Nephron (organoid): ENCODE measurements around the gene HNRNPR.

Experiments used
- H3K27ac Mint-ChIP-seq, 3 experiments: 2 replicates each; pipeline ENCODE4 v1.8.0; 2020; ENCODE audit warnings: mixed read lengths in 3 of 3, mild to moderate bottlenecking in 2 of 3, moderate library complexity in 1 of 3
- H3K27me3 Mint-ChIP-seq: 2 replicates; pipeline ENCODE4 v1.8.0; 2021; ENCODE audit warnings: low read depth, mild to moderate bottlenecking, moderate library complexity, mixed read lengths
- H3K36me3 Mint-ChIP-seq: 2 replicates; pipeline ENCODE4 v1.8.0; 2020; ENCODE audit warnings: low read depth, mixed read lengths
- H3K4me1 Mint-ChIP-seq: 2 replicates; pipeline ENCODE4 v1.8.0; 2020; ENCODE audit warnings: mixed read lengths
- H3K4me3 Mint-ChIP-seq, 3 experiments: 2 replicates each; pipeline ENCODE4 v1.8.0; 2020; ENCODE audit warnings: mild to moderate bottlenecking in 3 of 3, mixed read lengths in 3 of 3, moderate library complexity in 2 of 3
- H3K9me3 Mint-ChIP-seq: 2 replicates; pipeline ENCODE4 v1.8.0; 2020; ENCODE audit warnings: mixed read lengths
- TF ChIP-seq, protein P1 (sequence below), 3 experiments: fragments of 200-600 bp; sonication (generic); IDR thresholded peaks; one replicate each; pipeline ENCODE4 v1.5.0; 2021; ENCODE audit warnings: antibody characterized with exemption in 3 of 3; ENCODE audit not compliant: unreplicated experiment in 3 of 3

The HNRNPR gene

DNA sequence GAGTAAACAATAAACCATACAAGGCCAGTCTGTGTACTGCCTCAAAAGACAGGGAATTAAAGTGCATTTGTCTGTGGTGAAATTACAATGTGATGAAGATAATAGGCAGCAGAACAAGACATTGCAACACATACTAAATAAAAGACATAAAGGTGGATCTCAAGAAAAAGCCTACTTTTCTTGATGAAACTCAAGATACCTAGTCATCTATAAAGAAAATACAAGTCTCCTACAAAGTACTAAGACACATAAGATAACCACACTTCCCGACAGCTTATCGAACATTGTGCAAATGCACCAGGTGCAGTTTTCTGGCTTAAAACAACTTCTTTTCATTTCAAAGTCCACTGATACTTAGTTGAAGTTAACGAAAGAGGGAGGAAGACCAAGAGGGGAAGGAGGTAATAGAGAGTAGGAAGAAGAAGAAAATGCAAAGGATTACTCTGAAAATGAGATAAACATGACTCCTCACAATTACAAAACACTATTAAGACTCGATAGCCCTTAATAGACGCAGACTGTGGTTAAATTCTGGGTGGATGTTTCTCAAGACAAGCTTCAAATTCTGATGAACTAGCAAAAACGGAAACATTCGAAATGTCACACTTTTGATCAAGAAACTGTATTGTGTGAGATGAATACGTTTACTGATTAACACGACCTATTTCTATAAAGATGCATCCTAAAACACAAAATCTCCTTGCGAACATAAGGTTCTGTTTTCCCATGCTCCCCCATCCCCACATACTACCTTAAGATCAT, 2.0 kb downstream of the HNRNPR start:
- Mint-ChIP-seq H3K9me3 (no peaks in the 10 kb centered on the region), H3K4me3 (peak overlapping the region; percentile 84 to 94 (median 94)), H3K27ac (peak overlapping the region; percentile 44 to 99 (median 83)), H3K4me1 (peaks cover 57% of the 10 kb centered on the region), H3K36me3 (peaks cover 26% of the 10 kb centered on the region), H3K27me3 (no peaks in the 10 kb centered on the region)
- TF ChIP-seq, protein P1, sequence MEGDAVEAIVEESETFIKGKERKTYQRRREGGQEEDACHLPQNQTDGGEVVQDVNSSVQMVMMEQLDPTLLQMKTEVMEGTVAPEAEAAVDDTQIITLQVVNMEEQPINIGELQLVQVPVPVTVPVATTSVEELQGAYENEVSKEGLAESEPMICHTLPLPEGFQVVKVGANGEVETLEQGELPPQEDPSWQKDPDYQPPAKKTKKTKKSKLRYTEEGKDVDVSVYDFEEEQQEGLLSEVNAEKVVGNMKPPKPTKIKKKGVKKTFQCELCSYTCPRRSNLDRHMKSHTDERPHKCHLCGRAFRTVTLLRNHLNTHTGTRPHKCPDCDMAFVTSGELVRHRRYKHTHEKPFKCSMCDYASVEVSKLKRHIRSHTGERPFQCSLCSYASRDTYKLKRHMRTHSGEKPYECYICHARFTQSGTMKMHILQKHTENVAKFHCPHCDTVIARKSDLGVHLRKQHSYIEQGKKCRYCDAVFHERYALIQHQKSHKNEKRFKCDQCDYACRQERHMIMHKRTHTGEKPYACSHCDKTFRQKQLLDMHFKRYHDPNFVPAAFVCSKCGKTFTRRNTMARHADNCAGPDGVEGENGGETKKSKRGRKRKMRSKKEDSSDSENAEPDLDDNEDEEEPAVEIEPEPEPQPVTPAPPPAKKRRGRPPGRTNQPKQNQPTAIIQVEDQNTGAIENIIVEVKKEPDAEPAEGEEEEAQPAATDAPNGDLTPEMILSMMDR (IDR thresholded peaks at IDR 0.05; ENCODE audit: unreplicated experiment in 3 of 3), result no peak

GRCh38 chr1:23339632-23340031, 4.5 kb downstream of the HNRNPR start:
- Mint-ChIP-seq H3K27me3 (no peaks in the 10 kb centered on the region), H3K4me3 (peak overlapping the region; percentile 84 to 94 (median 94)), H3K4me1 (peaks cover 56% of the 10 kb centered on the region), H3K27ac (peak overlapping the region; percentile 10 to 21 (median 17)), H3K36me3 (peaks cover 41% of the 10 kb centered on the region), H3K9me3 (no peaks in the 10 kb centered on the region)
- TF ChIP-seq, protein P1 (IDR thresholded peaks at IDR 0.05; ENCODE audit: unreplicated experiment in 3 of 3), result no peak

DNA sequence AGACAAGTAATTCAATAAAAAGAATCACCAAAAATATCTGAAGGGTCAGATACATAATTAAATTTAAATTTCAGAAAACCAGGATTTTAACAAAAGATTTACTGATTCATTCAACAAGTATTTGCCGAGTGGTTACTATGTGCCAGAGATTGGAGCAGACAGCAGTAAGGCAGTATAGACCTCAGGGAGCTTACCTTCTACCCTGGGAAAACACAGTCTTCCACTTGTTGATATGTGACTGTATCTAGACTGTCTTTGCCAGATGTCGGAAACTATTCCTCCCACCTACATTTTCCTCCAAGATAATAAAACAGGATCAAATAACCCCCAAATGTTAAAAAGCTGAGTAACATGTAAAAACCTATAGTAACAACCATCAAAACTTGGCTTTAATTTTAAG, 6.2 kb downstream of the HNRNPR start:
- Mint-ChIP-seq H3K4me1 (peaks cover 55% of the 10 kb centered on the region), H3K36me3 (peaks cover 56% of the 10 kb centered on the region), H3K27me3 (no peaks in the 10 kb centered on the region), H3K27ac (peak overlapping the region in 2 of 3 experiments; percentile 1 to 53), H3K4me3 (no peak overlapping the region), H3K9me3 (no peaks in the 10 kb centered on the region)
- TF ChIP-seq, protein P1 (IDR thresholded peaks at IDR 0.05; ENCODE audit: unreplicated experiment in 3 of 3), result no peak

DNA sequence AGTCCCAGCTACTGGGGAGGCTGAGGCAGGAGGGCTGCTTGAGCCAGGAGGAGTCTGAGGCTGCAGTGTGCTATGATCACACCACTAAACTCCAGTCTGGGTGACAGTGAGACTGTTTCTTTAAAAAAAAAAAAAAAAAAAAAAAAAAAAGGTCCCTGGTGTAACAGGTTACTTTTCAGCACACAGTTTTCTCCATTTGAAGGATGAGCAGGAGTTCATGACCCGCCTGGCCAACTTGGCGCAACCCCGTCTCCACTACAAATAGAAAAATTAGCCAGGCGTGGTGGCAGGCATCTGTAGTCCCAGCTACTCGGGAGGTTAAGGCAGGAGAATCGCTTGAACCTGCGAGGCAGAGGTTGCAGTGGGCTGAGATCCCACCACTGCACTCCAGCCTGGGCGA, 12.4 kb downstream of the HNRNPR start:
- Mint-ChIP-seq H3K9me3 (no peaks in the 10 kb centered on the region), H3K4me3 (no peak overlapping the region), H3K27ac (no peak overlapping the region)

GRCh38 chr1:23330846-23331245, 13.2 kb downstream of the HNRNPR start:
- H3K27me3 Mint-ChIP-seq, result no peaks in the 10 kb centered on the region
- no peak overlapping the region for H3K4me3 Mint-ChIP-seq
- H3K4me1 Mint-ChIP-seq, result no peaks in the 10 kb centered on the region
- H3K36me3 Mint-ChIP-seq, result peaks cover 83% of the 10 kb centered on the region
- TF ChIP-seq, protein P1 (IDR thresholded peaks at IDR 0.05; ENCODE audit: unreplicated experiment in 3 of 3), result no peak
- no peak overlapping the region for H3K27ac Mint-ChIP-seq
- H3K9me3 Mint-ChIP-seq, result no peaks in the 10 kb centered on the region

More for the DNA sequence above, 12.4 kb downstream of the HNRNPR start:
- H3K27me3 Mint-ChIP-seq, result no peaks in the 10 kb centered on the region
- TF ChIP-seq, protein P1 (IDR thresholded peaks at IDR 0.05; ENCODE audit: unreplicated experiment in 3 of 3), result no peak
- H3K36me3 Mint-ChIP-seq, result peaks cover 75% of the 10 kb centered on the region
- no peaks in the 10 kb centered on the region for H3K4me1 Mint-ChIP-seq

DNA sequence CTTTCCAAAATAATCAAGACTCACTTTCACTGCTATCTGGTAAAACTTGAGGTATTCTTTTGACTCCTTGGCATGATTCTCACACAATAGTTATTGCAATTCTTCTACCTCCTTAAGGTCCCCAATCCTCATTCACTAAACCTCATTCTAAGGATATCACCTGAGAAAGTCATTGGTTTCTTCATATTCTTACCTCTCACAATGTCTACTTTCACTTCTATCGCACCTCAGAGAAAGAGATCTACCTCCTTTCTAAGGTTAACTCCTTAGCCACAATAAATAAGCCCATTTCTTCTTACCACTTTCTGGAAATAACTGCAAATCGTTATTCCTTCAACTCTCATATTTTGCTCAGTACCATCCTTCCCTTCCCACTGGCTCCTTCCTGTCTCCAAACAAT, 18.7 kb downstream of the HNRNPR start:
- H3K36me3 Mint-ChIP-seq, result peaks cover 71% of the 10 kb centered on the region
- H3K27me3 Mint-ChIP-seq, result no peaks in the 10 kb centered on the region
- H3K4me3 Mint-ChIP-seq, result no peak overlapping the region
- H3K4me1 Mint-ChIP-seq, result peaks cover 6% of the 10 kb centered on the region
- TF ChIP-seq, protein P1 (IDR thresholded peaks at IDR 0.05; ENCODE audit: unreplicated experiment in 3 of 3), result no peak
- H3K27ac Mint-ChIP-seq, result peak overlapping the region in 1 of 3 experiments; percentile 0
- H3K9me3 Mint-ChIP-seq, result no peaks in the 10 kb centered on the region
